Right atrium auricular region (tissue), 2 donors: ENCODE measurements around the gene ZNF19. TPM values are rescaled to one million over a fixed set of nuclear protein-coding genes. Genes with fewer than 3 reads are reported as not detected.

Experiments
- DNase-seq: peaks from one replicate; pipeline ENCODE4 v3.0.0-alpha.2; 2019; ENCODE audit warnings: low spot score
- H3K27ac ChIP-seq, 2 donors: fragments of 200-600 bp; sonication (generic); 1 replicate in 1 of 2; 2 replicates in 1 of 2; pipeline ENCODE4 v1.5.1; 2016 to 2019
- H3K27me3 ChIP-seq, 2 donors: fragments of 200-600 bp; sonication (generic); one replicate each; pipeline versions ENCODE4 v1.5.1 to v1.6.0; 2017 to 2019
- H3K36me3 ChIP-seq: fragments of 200-600 bp; sonication (generic); one replicate; pipeline ENCODE4 v1.5.1; 2016
- H3K4me1 ChIP-seq, 2 donors: fragments of 200-600 bp; sonication (generic); one replicate each; pipeline versions ENCODE4 v1.5.1 to v1.6.0; 2017 to 2019
- H3K4me3 ChIP-seq, 2 donors: fragments of 200-600 bp; sonication (generic); 1 replicate in 1 of 2; 2 replicates in 1 of 2; pipeline ENCODE4 v1.5.1; 2017 to 2019; ENCODE audit warnings: mild to moderate bottlenecking in 1 of 2, moderate library complexity in 1 of 2
- H3K9me3 ChIP-seq, 2 donors: fragments of 200-600 bp; sonication (generic); one replicate each; pipeline ENCODE4 v1.5.1; 2019
- CTCF ChIP-seq, 2 donors: fragments of 200-600 bp; sonication (generic); IDR thresholded peaks; one replicate each; pipeline ENCODE4 v1.5.1; 2019; ENCODE audit warnings: antibody characterized with exemption in 2 of 2
- total RNA-seq, 2 donors: library from RNA; depleted of rRNA; stranded (reverse); fragments of >200 nt; gene quantifications; one replicate each; pipeline ENCODE4 v1.1.0, GENCODE V29; 2016

ZNF19 gene
- total RNA-seq, 2 donors from 2014 or later: 0.82 to 2.5 TPM

- no peaks in the 10 kb centered on the region for H3K9me3 ChIP-seq
Observed at GRCh38 chr16:71461686-71462648, 27.2 kb downstream of the ZNF19 start, which contains the start of gene ZNF23. TSS of gene ZNF23 (minus strand) at chr16:71462247. CDS start at chr16:71456796, 5,451 bp downstream.

GRCh38 chr16:71460941-71461340 is 28.2 kb downstream of the ZNF19 start:
- Histone ChIP-seq H3K4me1 (peaks cover 0 to 23% of the 10 kb centered on the region in 2 donors), H3K27me3 (no peaks in the 10 kb centered on the region), H3K4me3 (peak overlapping the region in 1 of 2 donors; percentile 87), H3K27ac (no peak overlapping the region), H3K36me3 (peaks cover 5% of the 10 kb centered on the region), H3K9me3 (no peaks in the 10 kb centered on the region)
- TF ChIP-seq CTCF (IDR thresholded peaks at IDR 0.05): no peak
- DNase-seq: no peak

More at GRCh38 chr16:71461686-71462648, 27.2 kb downstream of the ZNF19 start, which contains the start of gene ZNF23:
- peak in 1 of 2 donors; percentile 46 for TF ChIP-seq CTCF (IDR thresholded peaks at IDR 0.05)
- DNase-seq: peak; percentile 87
- no peaks in the 10 kb centered on the region for H3K36me3 ChIP-seq
- H3K27ac ChIP-seq: peak within 1 kb of the TSS; percentile 85 to 86
- peaks cover 0 to 23% of the 10 kb centered on the region in 2 donors for H3K4me1 ChIP-seq
- H3K27me3 ChIP-seq: no peaks in the 10 kb centered on the region
- H3K4me3 ChIP-seq: peak within 1 kb of the TSS; percentile 86 to 87

- H3K36me3 ChIP-seq: peaks cover 12% of the 10 kb centered on the region
Observed at GRCh38 chr16:71460236-71460635, 28.9 kb downstream of the ZNF19 start.

GRCh38 chr16:71459510-71459909 is 29.6 kb downstream of the ZNF19 start:
- no peak for DNase-seq
- Histone ChIP-seq H3K9me3 (no peaks in the 10 kb centered on the region), H3K4me3 (no peak overlapping the region), H3K36me3 (peaks cover 20% of the 10 kb centered on the region), H3K27me3 (no peaks in the 10 kb centered on the region), H3K4me1 (peaks cover 0 to 23% of the 10 kb centered on the region in 2 donors), H3K27ac (no peak overlapping the region)
- no peak for TF ChIP-seq CTCF (IDR thresholded peaks at IDR 0.05)

More at GRCh38 chr16:71460236-71460635, 28.9 kb downstream of the ZNF19 start:
- no peak for DNase-seq
- no peaks in the 10 kb centered on the region for H3K9me3 ChIP-seq
- no peak overlapping the region for H3K27ac ChIP-seq
- no peaks in the 10 kb centered on the region for H3K27me3 ChIP-seq
- no peak overlapping the region for H3K4me3 ChIP-seq
- no peak for TF ChIP-seq CTCF (IDR thresholded peaks at IDR 0.05)
- peaks cover 0 to 23% of the 10 kb centered on the region in 2 donors for H3K4me1 ChIP-seq

- TF ChIP-seq CTCF (IDR thresholded peaks at IDR 0.05): no peak
- Histone ChIP-seq H3K4me1 (peaks cover 0 to 16% of the 10 kb centered on the region in 2 donors), H3K27me3 (no peaks in the 10 kb centered on the region), H3K9me3 (peaks cover 0 to 17% of the 10 kb centered on the region in 2 donors), H3K4me3 (no peak overlapping the region), H3K36me3 (peaks cover 47% of the 10 kb centered on the region), H3K27ac (no peak overlapping the region)
- no peak for DNase-seq
Observed at GRCh38 chr16:71456801-71457200, 32.3 kb downstream of the ZNF19 start.
